Right cardiac atrium (tissue), 5 donors: Measurements from ENCODE around the gene NKX2-4. TPM values are rescaled to one million over a fixed set of nuclear protein-coding genes. Genes with fewer than 3 reads are reported as not detected.

Experiments used
- ATAC-seq, 2 donors: fragments of 200-7000 bp; cut with Tn5 transposase; one replicate each; pipeline versions ENCODE4 v1.8.0 to v1.9.1; 2020; ENCODE audit warnings: moderate library complexity in 2 of 2, mild to moderate bottlenecking in 1 of 2
- DNase-seq, 3 donors: peaks; one replicate each; pipeline ENCODE4 v3.0.0-alpha.2; 2020
- H3K27ac ChIP-seq: one replicate; pipeline ENCODE4 v1.5.1; 2013; ENCODE audit warnings: mild to moderate bottlenecking, low read length, control low read depth, moderate library complexity
- H3K27me3 ChIP-seq: one replicate; pipeline ENCODE4 v1.6.1; 2013; ENCODE audit not compliant: control insufficient read depth, insufficient read depth
- H3K4me1 ChIP-seq: one replicate; pipeline ENCODE4 v1.6.1; 2013; ENCODE audit warnings: low read length; ENCODE audit not compliant: control insufficient read depth, insufficient read depth
- H3K4me3 ChIP-seq: one replicate; pipeline ENCODE4 v1.5.1; 2013; ENCODE audit warnings: low read length, control low read depth
- H3K9me3 ChIP-seq: one replicate; pipeline ENCODE4 v1.6.1; 2013; ENCODE audit warnings: low read length; ENCODE audit not compliant: control insufficient read depth
- WGBS: extraction: QIAGEN DNeasy Blood & Tissue Kit; methylation state at CpG from one replicate; pipeline ENCODE4 v1.1.7; 2013; 5-methylcytosine and 5-hydroxymethylcytosine counted together
- intact Hi-C, 4 donors: fragments of 100-400 bp; cut with DNase I; formaldehyde crosslinking; loops; one replicate each; pipeline versions ENCODE4 v1.11.0 to v1.14.0; 2022 to 2023
- polyA plus RNA-seq: library from polyadenylated mRNA; stranded (reverse); fragments of 200-250 nt; gene quantifications from one replicate; pipeline ENCODE4 v1.2.3, GENCODE V29; 2013
- total RNA-seq, 4 donors: library from RNA; stranded (reverse); fragmentation: NEBNext Ultra II Directional; extraction: Animal tissue kit (Norgen Biotek cat#: 25700); gene quantifications; one replicate each; pipeline ENCODE4 v1.2.1, GENCODE V29; 2021
- donor health status: healthy with polysubstance abuse.
- donor health status: DM: no; HTN: yes; CAD: no.
- donor health status: DM: no; HTN: no; CAD: no.
- donor health status: DM: no; HTN: yes; CAD: no; lungs with severe emphysema.
- donor health status: DM: yes; HTN: yes; CAD: no.

Gene NKX2-4
- total and polyA plus RNA-seq, 5 donors: not detected

- Histone ChIP-seq H3K27me3 (peaks cover 7% of the 10 kb centered on the region), H3K9me3 (no peaks in the 10 kb centered on the region), H3K27ac (no peak overlapping the region), H3K4me1 (no peaks in the 10 kb centered on the region), H3K4me3 (no peak overlapping the region)
- WGBS: 36% methylated on average over 4 of the region's 4 CpGs
- intact Hi-C loops: no loop called here
- ATAC-seq (no peak), DNase-seq (no peak)
Observed at GRCh38 chr20:21393166-21393565, 4.2 kb downstream of the NKX2-4 start.

GRCh38 chr20:21391972-21392352 lies 5.4 kb downstream of the NKX2-4 start:
- Histone ChIP-seq H3K4me1 (no peaks in the 10 kb centered on the region), H3K27me3 (peaks cover 7% of the 10 kb centered on the region), H3K4me3 (no peak overlapping the region), H3K9me3 (no peaks in the 10 kb centered on the region), H3K27ac (no peak overlapping the region)
- WGBS: 19% methylated on average over 10 of the region's 10 CpGs
- DNase-seq: no peak
- intact Hi-C loops: no loop called here
- ATAC-seq: no peak

- H3K4me1 ChIP-seq: no peaks in the 10 kb centered on the region
- DNase-seq (peak in 1 of 3 donors; percentile 35), ATAC-seq (peak in 1 of 2 donors; percentile 35)
- H3K9me3 ChIP-seq: no peaks in the 10 kb centered on the region
- peaks cover 7% of the 10 kb centered on the region for H3K27me3 ChIP-seq
- no peak overlapping the region for H3K27ac ChIP-seq
- intact Hi-C loops: no loop called here
- WGBS: 27% methylated on average over 61 of the region's 61 CpGs
- H3K4me3 ChIP-seq: no peak overlapping the region
Observed at GRCh38 chr20:21391185-21391971, 5.9 kb downstream of the NKX2-4 start.

- WGBS: 93% methylated on average over 7 of the region's 7 CpGs
- H3K4me1 ChIP-seq: no peaks in the 10 kb centered on the region
- no peak for DNase-seq
- peaks cover 7% of the 10 kb centered on the region for H3K27me3 ChIP-seq
- intact Hi-C loops: no loop called here
- H3K4me3 ChIP-seq: no peak overlapping the region
- H3K27ac ChIP-seq: no peak overlapping the region
- no peak for ATAC-seq
- H3K9me3 ChIP-seq: no peaks in the 10 kb centered on the region
Observed at GRCh38 chr20:21390768-21391167, 6.6 kb downstream of the NKX2-4 start.

- no peak for DNase-seq
- Histone ChIP-seq H3K4me3 (no peak overlapping the region), H3K27ac (no peak overlapping the region), H3K4me1 (no peaks in the 10 kb centered on the region), H3K27me3 (peaks cover 7% of the 10 kb centered on the region), H3K9me3 (no peaks in the 10 kb centered on the region)
- intact Hi-C loops: loop anchor here in 1 of 4 donors (10.0 kb wide), 1 partner anchor 75 kb away; no protein-coding TSS in a partner anchor
- no peak for ATAC-seq
- 93% methylated on average over 1 of the region's 1 CpG for WGBS
Observed at GRCh38 chr20:21389368-21389767, 8.0 kb downstream of the NKX2-4 start.

GRCh38 chr20:21388566-21388965 lies 8.8 kb downstream of the NKX2-4 start:
- H3K9me3 ChIP-seq: no peaks in the 10 kb centered on the region
- peaks cover 7% of the 10 kb centered on the region for H3K27me3 ChIP-seq
- intact Hi-C loops: loop anchor here in 1 of 4 donors (10.0 kb wide), 1 partner anchor 74 kb away; no protein-coding TSS in a partner anchor
- no peak overlapping the region for H3K27ac ChIP-seq
- ATAC-seq (no peak), DNase-seq (no peak)
- 97% methylated on average over 1 of the region's 1 CpG for WGBS
- no peak overlapping the region for H3K4me3 ChIP-seq
- H3K4me1 ChIP-seq: no peaks in the 10 kb centered on the region

GRCh38 chr20:21387528-21387927 lies 9.8 kb downstream of the NKX2-4 start:
- Histone ChIP-seq H3K4me3 (no peak overlapping the region), H3K4me1 (no peaks in the 10 kb centered on the region), H3K27ac (no peak overlapping the region), H3K9me3 (no peaks in the 10 kb centered on the region), H3K27me3 (no peaks in the 10 kb centered on the region)
- ATAC-seq (no peak), DNase-seq (no peak)
- intact Hi-C loops: loop anchor here in 1 of 4 donors (10.0 kb wide), 1 partner anchor 73 kb away; no protein-coding TSS in a partner anchor

GRCh38 chr20:21386111-21386510 lies 11.2 kb downstream of the NKX2-4 start:
- ATAC-seq (no peak), DNase-seq (no peak)
- 96% methylated on average over 5 of the region's 5 CpGs for WGBS
- no peaks in the 10 kb centered on the region for H3K4me1 ChIP-seq
- H3K9me3 ChIP-seq: no peaks in the 10 kb centered on the region
- H3K27me3 ChIP-seq: no peaks in the 10 kb centered on the region
- no peak overlapping the region for H3K4me3 ChIP-seq
- intact Hi-C loops: loop anchor here in 1 of 4 donors (10.0 kb wide), 1 partner anchor 71 kb away; no protein-coding TSS in a partner anchor
- H3K27ac ChIP-seq: no peak overlapping the region

- Histone ChIP-seq H3K27me3 (no peaks in the 10 kb centered on the region), H3K9me3 (no peaks in the 10 kb centered on the region), H3K27ac (no peak overlapping the region), H3K4me1 (no peaks in the 10 kb centered on the region), H3K4me3 (no peak overlapping the region)
- ATAC-seq: no peak
- DNase-seq: no peak
- WGBS: 95% methylated on average over 5 of the region's 5 CpGs
- intact Hi-C loops: loop anchor here in 1 of 4 donors (10.0 kb wide), 1 partner anchor 70 kb away; no protein-coding TSS in a partner anchor
Observed at GRCh38 chr20:21384308-21384892, 12.9 kb downstream of the NKX2-4 start.

- 98% methylated on average over 1 of the region's 1 CpG for WGBS
- H3K9me3 ChIP-seq: no peaks in the 10 kb centered on the region
- ATAC-seq: no peak
- H3K27me3 ChIP-seq: no peaks in the 10 kb centered on the region
- H3K4me3 ChIP-seq: no peak overlapping the region
- DNase-seq: no peak
- H3K4me1 ChIP-seq: no peaks in the 10 kb centered on the region
- H3K27ac ChIP-seq: no peak overlapping the region
- intact Hi-C loops: loop anchor here in 1 of 4 donors (10.0 kb wide), 1 partner anchor 67 kb away; no protein-coding TSS in a partner anchor
Observed at GRCh38 chr20:21381619-21382018, 15.7 kb downstream of the NKX2-4 start.

GRCh38 chr20:21380711-21381110 lies 16.6 kb downstream of the NKX2-4 start:
- no peaks in the 10 kb centered on the region for H3K9me3 ChIP-seq
- H3K4me3 ChIP-seq: no peak overlapping the region
- no peaks in the 10 kb centered on the region for H3K27me3 ChIP-seq
- H3K4me1 ChIP-seq: no peaks in the 10 kb centered on the region
- no peak for DNase-seq
- intact Hi-C loops: loop anchor here in 1 of 4 donors (10.0 kb wide), 1 partner anchor 66 kb away; no protein-coding TSS in a partner anchor
- ATAC-seq: no peak
- WGBS: 79% methylated on average over 2 of the region's 2 CpGs
- no peak overlapping the region for H3K27ac ChIP-seq
